GM21825 (cell line): ENCODE data around the gene ABCA12.

ENCODE experiments used
- ATAC-seq: cut with Tn5 transposase; IDR thresholded peaks from one replicate; pipeline ENCODE4 v1.9.1; 2021; ENCODE audit warnings: mild to moderate bottlenecking, moderate library complexity; ENCODE audit not compliant: unreplicated experiment

The ABCA12 gene

DNA sequence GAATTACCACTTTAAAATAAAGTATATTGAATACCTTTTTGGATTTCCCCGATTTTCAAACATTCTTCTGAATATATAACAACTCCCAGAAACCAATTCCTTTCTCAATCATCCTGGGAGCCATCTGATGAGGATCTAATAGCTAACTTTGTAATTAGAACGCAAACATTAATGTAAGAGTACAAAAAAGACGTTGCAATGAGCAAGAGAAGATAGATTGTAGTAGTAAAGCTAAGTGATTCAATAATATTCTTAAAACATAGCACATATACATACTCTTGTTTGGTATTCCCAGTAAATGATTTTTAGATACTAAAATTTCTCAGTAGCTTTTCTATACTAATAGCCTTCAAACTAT is 1.1 kb downstream of the ABCA12 start:
- no peak for ATAC-seq

DNA sequence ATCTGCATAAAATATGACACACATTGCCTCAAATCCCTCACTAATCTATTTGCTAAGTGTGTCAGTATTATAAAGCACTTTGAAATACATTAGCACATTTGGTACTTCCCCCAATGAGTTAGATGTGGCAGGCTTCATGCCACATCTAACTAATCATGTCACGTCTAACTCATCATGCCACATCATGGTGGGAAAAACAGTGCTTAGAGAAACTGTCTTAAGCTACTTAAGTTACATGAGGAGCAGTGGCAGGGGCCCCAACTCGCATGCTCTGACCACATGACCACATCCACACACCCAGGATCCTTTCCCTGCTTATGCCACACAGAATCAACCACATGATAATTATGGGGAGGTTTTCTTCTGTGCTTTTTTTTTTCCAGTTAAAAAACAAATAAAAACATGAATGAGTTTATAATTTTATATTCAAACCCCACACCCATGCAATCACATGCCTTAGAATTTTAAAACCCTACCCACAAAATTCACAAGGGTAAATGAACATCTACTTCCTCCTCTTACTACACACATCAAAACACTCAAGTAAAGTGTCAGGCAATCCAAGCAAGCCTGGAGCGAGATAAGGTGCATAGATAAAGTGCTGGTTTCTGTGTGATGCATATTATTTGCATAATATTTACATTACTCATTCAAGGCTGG is 1.6 kb downstream of the ABCA12 start:
- ATAC-seq, result peak; percentile 55

DNA sequence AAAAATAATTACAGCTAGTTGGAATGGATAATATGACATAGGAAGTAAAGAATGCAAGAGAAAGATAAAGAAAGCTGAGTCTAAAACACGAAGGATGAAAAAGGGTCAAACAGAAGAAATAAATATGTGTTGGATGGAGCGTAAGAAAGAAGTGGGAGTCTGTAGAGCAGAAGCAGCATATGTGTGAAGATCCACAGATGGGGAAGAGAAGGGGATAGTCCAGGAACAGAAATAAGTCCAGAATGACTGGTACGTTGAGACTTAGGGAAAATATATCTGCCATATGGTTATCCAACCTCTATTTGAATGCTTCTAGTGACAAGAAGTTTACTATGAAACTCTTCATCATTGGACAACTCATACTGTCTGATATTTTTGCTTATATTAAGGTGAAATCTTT is 18.0 kb downstream of the ABCA12 start:
- no peak for ATAC-seq

DNA sequence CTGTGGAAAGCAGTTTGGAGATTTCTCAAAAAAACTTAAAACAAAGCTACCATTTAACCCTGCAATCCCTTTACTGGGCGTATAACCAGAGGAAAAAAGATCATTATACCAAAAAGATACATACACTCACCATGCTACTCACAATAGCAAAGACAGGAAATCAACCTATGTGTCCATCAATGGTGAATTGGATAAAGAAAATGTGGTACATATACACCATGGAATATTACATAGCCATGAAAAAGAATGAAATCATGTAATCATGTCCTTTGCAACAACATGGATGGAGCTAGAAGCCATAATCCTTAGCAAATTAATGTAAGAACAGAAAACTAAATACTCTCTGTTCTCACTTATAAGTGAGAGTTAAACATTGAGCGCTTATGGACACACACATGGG is 18.6 kb downstream of the ABCA12 start:
- ATAC-seq, result no peak

DNA sequence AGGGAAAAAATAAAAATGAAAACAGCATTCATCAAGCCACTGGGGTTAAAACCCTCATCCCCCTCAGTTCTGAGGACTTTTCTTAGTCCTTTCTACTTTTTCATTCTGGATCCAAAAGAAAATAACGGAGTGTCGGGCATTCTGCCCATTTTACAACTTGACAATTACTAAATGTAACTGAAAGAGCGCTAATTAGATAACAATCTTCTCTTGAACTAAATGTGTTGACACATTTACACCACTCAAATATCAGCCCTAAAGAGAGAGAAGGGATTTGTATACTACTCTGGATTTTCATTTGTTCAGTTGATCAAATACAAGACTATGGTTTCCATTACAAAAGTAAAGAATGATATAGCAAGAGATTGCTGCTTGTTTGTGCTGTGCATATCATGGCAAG is 27.5 kb downstream of the ABCA12 start:
- ATAC-seq, result no peak

DNA sequence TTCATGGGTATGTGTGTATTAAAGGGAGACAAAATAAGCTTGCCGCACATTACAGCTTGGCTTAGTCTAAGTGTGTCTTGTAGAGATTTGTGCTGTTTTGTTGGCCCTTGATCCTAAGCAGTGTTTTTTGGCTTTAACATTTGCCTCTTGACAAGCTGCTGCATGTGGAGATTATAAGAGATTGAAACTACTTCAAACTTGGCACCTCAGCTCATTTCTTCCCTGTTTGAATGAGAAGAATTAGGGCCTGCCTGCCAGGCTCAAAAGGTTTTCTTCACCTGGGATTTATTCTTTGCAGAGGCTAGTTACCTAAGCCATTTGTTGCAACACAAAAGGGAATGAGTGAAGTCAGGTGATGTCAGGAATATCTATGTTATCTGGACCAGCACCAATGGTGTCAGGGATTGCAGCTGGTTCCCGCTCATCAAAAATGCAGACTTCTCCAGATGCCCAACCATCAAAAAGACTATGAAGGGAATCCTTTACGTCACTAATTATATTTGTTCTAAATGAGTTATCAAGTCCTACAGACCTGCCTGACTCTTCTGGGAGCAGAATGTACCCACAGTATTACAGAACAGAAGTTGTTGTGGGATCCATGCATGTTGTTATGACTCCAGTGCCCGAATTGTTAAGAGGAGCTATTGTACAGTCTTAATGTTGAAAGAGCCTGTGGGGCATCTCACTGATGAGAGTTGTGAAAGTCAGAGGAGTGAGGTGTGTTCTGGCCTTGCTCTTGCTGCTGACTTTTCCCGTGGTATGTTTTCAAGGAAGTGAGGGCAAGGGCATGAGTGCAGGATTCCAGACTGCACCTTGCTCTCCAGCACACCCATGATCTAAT is 31.0 kb downstream of the ABCA12 start:
- no peak for ATAC-seq

DNA sequence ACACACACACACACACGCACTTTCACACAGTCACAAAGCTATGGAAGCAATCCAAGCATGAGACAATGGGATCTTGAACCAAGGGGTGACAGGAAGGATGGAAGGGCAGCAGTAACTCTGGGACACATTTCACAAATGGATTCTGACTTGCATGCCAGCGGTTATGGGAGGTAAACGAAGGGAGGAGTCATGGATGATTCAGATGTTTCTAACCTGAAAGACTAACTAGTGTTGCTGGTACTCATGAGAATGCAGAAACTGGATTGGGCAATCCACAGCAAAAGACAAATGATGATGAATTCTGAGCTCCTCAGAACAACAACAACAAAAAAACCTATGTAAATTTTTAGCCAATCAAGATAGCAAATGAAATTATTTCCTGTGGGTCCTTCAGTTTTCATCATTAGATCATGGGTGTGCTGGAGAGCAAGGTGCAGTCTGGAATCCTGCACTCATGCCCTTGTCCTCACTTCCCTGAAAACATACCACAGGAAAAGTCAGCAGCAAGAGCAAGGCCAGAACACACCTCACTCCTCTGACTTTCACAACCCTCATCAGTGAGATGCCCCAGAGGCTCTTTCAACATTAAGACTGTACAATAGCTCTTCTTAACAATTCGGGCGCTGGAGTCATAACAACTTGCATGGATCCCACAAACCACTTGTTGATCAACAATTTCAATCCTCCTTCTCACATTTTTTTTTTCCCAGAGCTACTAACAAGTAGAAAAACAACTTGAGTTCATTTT is 32.6 kb downstream of the ABCA12 start:
- no peak for ATAC-seq

DNA sequence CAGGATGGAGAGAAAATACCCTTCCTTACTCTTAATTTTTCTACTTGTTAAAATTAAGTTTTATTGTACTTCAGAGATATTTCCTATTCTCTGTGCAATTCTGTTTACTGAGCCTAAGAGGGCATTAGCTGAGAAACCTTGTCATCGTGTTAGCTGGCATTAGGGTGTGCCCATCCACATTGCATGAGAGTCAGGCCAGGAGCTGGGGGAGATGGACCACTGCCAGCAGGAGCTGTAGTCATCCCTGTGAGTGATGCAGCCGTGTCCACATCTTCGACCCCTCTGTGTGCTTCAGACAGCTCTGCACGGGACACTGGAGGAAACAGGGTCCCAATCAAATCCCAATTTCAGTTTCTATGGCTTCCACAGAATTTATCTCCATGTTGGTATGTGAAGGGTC is 34.2 kb downstream of the ABCA12 start:
- ATAC-seq, result no peak

DNA sequence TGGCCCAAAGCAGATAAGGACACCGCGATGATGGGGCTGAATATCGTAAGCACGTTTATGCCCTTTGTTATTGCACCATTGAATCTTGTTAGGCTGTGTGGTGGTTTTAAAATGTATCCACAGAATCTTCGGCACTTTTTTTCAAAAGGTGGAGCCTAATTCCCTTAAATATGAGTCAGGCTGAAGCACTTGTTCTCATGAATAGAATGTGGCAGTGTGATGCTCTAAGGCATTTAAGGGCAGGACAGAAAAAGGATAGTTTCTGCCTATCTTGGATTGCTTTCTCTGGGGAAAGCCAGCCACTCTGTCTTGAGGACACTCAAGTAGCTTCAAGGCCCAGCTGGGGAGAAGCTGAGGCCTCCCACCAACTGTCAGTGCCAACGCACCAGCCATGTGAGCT is 39.6 kb downstream of the ABCA12 start:
- ATAC-seq, result no peak

DNA sequence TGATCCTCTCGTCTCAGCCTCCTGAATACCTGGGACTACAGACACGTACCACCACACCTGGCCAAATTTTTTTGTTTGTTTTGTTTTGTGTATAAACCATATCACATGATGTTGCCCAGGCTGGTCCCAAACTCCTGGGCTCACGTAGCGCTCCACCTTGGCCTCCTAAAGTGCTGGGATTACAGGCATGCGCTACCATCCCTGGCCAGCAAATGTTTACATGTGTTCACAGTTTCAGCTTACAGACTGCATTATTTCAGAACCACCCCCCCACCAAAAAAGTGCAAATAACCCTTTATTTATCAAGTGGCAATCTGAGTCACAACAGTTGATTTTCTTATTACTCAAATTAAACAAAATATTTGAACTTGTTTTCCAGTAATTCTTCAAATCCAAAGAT is 54.3 kb downstream of the ABCA12 start:
- ATAC-seq, result no peak

DNA sequence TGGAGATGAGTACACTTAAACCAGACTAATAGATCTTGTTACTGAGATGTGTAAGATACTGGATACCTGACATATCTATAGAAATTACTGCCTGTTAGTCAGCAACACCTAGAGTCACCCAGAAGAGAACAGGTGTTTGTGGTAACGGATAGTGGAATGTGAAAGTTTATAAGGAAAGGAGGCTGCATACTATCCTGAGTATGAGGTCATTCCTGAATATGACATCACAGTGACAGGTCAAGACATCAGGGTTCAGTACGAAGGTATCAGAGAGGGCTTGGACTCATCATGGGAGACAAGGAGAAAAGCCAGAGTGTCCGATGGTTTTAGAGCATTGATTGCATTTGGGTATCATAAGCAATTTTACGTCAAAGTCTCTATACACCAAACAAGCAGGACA is 55.3 kb downstream of the ABCA12 start:
- ATAC-seq, result no peak

DNA sequence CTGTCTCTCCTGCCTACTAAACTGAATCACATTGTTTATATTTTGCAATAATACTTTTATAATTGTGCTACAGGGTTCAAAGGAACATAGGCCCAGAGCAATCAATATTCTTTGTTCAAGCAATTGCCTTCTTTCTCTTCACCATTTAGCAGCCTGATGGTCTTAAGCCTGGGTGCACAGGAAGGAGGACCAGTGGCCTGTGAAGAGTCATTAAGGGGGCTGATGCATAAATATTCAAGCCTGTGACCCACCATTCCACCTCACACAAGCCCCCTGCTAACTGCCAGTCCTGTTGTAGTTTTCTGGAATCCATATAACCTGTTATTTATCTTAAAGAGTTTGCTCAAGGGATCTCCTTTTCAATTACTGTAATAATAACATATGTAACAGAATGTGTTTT is 56.0 kb downstream of the ABCA12 start:
- ATAC-seq, result no peak

DNA sequence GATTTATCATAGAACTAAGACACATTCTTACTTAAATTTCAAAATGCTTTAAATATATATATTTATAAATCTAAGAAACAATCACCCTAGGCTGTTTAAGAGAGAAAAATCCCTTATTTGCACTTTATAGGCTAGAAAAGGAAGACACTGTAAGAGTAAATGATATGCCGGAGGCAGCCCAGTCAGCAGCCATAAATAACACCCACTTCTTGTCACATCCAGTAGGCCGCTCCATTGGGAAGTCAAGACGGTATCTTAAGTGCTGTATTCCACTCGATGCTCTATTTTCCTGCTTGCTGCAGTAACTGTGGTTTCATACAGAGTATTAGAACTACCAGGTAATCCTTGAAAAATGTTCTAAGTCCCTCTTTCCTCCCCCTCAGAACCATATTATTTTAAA is 57.9 kb downstream of the ABCA12 start:
- ATAC-seq, result no peak

DNA sequence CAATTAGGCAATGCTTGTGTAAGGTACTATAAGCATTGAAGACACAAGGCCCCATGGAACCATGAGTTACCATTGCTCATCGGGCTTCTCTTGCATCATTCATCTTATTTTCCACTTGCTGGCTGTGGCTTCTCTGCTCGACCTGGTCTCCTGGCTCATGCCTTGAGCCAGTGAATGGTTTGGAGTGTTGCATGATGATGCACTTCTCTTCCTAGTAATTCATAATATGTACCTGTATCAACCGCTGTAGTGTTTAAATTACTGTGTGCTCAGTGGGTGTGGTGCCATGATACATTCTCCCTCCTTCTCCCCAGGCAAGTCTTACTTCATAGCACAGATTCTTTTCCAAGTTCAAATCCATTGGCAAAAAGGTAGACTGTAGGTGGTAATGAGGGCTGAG is 66.8 kb downstream of the ABCA12 start:
- ATAC-seq, result no peak

DNA sequence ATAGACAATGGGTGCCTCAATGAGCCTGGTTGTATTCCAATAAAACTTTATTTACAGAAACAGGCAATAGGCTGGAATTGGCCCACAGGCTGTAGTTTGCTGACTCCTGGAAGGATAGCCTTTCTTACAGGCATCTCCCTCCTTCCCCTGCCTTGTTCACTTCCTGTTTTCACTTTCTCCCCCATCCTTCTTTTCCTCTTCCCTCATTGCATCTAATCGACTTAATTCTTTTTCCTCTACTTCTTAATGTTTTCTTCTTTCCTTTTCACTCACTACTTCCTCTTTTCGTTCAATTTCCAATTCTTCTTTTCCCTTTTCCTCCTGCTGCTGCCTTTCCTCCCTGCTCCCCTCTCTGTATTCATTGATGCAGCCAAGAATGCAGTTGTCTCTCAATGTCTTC is 70.0 kb downstream of the ABCA12 start:
- no peak for ATAC-seq

DNA sequence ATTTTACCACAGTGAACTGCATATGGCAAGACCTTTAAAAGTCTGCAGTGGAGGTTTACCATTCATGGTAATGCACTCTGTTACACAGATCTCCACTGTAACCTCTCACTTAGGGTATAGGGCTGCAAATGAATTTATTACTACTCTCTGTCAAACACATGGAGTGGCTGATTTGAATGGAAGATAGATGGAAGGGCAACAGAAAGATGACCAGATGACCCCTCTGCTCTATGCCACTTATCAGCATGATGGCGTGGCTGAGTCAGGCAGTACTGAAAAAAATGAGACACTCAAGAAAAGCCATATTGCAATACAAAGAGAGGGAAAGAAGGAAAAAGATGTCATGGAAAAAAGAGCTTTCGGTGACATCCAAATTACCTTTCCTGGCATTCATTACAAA is 72.3 kb downstream of the ABCA12 start:
- no peak for ATAC-seq

DNA sequence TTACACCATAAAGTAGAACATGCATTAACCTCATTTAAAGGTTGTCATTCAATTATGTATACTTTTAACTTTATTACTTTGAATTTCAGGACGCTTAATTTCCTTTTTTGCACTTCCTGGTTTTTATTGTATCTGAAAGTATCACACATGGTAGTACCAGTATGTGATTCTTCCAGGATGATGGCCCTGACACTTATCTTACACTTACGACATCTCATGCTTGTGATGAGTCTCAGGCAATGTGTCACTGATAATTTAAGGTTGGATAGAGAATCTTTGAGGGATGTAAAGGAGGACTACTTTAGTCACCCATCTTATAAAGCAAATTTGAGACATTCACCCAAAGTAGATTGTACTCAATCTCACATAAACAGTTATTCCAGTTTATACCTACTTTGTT is 74.9 kb downstream of the ABCA12 start:
- ATAC-seq, result no peak

DNA sequence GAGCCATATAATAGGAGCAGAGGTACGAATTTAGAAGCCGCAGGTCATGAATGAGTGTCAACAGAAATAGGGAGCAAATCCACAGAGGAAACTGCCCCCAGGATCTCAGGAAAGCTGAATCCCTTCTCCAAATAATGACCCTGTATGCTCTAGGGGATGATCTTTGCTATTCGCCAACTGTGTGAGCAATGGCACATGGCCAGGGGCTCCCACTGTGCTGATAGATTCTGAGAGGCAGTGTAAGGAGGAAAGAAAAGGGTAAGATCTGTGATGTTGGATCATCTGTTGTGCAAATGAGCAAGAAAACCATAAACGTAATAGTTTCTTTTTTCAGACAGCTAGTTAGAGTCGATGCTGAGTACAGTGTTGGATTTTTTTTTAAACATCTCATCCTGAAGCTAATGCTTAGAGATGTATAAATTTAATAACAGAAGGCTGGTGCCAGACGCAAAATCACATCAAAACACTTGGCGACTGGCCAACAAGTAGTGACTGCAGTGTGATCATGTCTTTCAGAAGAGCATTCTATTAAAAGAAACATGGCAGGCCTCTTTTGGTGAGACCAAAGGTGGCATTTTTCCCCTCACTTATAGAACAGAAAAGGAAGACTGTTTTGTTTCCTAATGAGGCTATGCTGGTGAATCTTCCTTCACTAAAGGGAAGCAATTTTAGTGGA is 77.4 kb downstream of the ABCA12 start:
- no peak for ATAC-seq

DNA sequence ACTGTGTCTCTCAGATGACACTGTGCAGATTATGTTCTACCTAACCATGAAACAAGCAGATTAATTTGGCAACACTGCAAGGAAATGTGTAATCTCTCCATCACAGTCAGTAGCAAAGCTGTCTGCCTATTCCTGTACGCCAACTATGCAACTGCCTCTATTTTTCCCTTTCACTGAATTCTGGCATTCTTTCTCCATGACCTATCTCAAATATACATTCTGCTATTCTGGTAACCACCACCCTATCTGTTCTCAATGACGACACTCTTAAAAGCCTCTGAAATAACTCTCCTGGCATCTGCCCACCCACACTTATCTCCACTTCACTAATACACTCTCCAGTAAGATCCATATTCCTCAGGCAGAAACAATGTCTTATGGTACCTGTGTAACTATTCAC is 78.7 kb downstream of the ABCA12 start:
- ATAC-seq, result no peak

DNA sequence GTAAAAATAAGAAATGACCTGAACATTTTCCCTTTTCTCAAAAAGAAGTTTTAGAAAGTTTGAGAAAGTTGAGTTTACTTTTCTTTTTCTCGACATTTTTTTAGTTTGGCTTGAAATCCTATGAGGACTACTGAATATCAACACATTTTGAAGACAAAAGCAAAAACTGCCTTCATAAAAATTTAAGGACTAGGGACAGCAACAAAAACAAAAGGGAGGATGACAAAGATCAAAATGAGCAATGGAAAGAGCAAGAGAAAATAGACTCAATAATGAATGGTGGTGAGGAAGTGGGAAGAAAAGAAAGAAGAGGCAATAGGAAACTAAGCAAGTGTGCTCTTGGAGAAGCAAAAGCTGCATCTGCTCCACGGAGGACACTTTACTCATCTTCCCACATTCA is 82.5 kb downstream of the ABCA12 start:
- no peak for ATAC-seq

DNA sequence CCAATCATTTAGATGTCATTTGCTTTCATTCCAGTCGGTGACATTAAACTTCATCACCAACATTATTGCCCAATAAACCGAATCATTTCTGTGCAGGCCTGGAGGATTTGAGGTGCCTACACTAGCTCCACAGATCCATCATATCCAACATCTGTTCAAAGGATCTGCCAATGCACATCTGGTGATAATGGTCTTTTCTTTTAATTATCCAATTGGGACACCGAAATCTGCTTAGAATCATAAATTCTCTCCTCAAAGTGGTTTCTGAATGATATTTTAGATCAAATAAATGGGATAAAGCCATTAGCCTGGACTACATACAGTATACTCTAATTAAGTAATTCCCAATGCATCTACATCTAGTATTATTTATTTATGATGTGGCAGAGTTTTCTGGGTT is 85.6 kb downstream of the ABCA12 start:
- ATAC-seq, result no peak

DNA sequence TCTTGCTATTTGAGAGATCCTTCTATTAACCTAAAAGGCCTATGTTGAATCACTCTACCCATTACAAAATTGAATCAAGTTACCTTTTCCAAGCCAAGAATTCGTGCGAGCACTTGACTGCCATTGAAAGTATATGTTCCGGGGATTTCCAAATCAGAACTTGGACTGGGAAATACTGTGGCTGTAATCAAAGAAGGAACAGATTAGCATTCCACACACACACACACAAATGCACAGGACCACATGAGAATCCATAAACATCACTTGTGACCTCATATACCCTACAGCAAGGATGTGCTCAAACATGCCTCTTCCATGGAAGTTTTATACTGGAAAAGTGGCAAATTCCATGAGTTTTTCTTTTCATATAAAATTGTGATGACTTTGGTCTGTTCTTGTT is 86.0 kb downstream of the ABCA12 start:
- no peak for ATAC-seq
